ENCODE data around the gene ZFYVE1.

DNA sequence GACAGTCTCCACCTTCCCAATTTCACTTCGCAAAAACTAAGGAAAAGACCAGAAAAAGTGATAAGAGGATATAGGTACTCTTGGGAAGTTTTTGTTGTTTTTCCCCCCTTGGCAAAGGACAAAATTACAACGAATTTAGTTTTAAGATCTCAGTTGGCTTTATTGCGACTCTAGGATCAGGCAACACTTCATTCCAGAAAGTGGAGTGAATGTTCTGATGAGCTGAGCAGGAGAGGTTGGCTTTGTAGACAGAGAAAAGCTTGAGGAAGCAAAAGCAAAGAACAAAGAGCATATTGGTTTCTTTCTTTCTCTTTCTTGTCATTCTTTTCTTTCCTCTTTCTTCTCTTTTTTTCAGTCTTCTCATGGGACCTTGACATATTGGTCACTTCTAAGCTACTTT lies 640 bp upstream of the ZFYVE1 start:
- TF ChIP-seq RFX5 (IDR thresholded peaks at IDR 0.05) (no peak), POLR2A (IDR thresholded peaks at IDR 0.05; ENCODE audit: low read length) (no peak), FOSL2 (IDR thresholded peaks at IDR 0.05) (no peak), FOSL2 (CRISPR knock-in tag; IDR thresholded peaks at IDR 0.05) (no peak), SMC3 (IDR thresholded peaks at IDR 0.05) (no peak), ESRRA (IDR thresholded peaks at IDR 0.05; ENCODE audit: borderline replicate concordance, low read length) (no peak), KDM1A (IDR thresholded peaks at IDR 0.05; ENCODE audit: low read depth) (no peak), RAD21 (conservative IDR thresholded peaks at IDR 0.05 in 1 of 2, IDR thresholded peaks at IDR 0.05 in 1 of 2) (no peak)
- TF ChIP-seq, protein P1, sequence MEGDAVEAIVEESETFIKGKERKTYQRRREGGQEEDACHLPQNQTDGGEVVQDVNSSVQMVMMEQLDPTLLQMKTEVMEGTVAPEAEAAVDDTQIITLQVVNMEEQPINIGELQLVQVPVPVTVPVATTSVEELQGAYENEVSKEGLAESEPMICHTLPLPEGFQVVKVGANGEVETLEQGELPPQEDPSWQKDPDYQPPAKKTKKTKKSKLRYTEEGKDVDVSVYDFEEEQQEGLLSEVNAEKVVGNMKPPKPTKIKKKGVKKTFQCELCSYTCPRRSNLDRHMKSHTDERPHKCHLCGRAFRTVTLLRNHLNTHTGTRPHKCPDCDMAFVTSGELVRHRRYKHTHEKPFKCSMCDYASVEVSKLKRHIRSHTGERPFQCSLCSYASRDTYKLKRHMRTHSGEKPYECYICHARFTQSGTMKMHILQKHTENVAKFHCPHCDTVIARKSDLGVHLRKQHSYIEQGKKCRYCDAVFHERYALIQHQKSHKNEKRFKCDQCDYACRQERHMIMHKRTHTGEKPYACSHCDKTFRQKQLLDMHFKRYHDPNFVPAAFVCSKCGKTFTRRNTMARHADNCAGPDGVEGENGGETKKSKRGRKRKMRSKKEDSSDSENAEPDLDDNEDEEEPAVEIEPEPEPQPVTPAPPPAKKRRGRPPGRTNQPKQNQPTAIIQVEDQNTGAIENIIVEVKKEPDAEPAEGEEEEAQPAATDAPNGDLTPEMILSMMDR (IDR thresholded peaks at IDR 0.05) = no peak
- TF ChIP-seq, protein P2, sequence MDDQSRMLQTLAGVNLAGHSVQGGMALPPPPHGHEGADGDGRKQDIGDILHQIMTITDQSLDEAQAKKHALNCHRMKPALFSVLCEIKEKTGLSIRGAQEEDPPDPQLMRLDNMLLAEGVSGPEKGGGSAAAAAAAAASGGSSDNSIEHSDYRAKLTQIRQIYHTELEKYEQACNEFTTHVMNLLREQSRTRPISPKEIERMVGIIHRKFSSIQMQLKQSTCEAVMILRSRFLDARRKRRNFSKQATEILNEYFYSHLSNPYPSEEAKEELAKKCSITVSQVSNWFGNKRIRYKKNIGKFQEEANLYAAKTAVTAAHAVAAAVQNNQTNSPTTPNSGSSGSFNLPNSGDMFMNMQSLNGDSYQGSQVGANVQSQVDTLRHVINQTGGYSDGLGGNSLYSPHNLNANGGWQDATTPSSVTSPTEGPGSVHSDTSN (IDR thresholded peaks at IDR 0.05) = no peak
- TF ChIP-seq, protein P3, sequence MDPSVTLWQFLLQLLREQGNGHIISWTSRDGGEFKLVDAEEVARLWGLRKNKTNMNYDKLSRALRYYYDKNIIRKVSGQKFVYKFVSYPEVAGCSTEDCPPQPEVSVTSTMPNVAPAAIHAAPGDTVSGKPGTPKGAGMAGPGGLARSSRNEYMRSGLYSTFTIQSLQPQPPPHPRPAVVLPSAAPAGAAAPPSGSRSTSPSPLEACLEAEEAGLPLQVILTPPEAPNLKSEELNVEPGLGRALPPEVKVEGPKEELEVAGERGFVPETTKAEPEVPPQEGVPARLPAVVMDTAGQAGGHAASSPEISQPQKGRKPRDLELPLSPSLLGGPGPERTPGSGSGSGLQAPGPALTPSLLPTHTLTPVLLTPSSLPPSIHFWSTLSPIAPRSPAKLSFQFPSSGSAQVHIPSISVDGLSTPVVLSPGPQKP (IDR thresholded peaks at IDR 0.05; ENCODE audit: low read depth, low read length) = no peak
- TF ChIP-seq, protein P4, sequence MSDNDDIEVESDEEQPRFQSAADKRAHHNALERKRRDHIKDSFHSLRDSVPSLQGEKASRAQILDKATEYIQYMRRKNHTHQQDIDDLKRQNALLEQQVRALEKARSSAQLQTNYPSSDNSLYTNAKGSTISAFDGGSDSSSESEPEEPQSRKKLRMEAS (IDR thresholded peaks at IDR 0.05) = no peak
- TF ChIP-seq, protein P5, sequence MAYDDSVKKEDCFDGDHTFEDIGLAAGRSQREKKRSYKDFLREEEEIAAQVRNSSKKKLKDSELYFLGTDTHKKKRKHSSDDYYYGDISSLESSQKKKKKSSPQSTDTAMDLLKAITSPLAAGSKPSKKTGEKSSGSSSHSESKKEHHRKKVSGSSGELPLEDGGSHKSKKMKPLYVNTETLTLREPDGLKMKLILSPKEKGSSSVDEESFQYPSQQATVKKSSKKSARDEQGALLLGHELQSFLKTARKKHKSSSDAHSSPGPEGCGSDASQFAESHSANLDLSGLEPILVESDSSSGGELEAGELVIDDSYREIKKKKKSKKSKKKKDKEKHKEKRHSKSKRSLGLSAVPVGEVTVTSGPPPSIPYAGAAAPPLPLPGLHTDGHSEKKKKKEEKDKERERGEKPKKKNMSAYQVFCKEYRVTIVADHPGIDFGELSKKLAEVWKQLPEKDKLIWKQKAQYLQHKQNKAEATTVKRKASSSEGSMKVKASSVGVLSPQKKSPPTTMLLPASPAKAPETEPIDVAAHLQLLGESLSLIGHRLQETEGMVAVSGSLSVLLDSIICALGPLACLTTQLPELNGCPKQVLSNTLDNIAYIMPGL (CRISPR knock-in tag; IDR thresholded peaks at IDR 0.05; ENCODE audit: borderline replicate concordance) = no peak

Measured in A549 (cell line).